Parathyroid adenoma (tissue), 2 donors: Measurements from ENCODE around the gene HS6ST3.
"Not testable (repeated sequence)": the region's sequence is repeated elsewhere in the genome, so short reads cannot be mapped to it uniquely, and the experiment has no call there.

Source experiments
- H2AFZ ChIP-seq: fragments of 300-600 bp; sonication (generic); one replicate; pipeline ENCODE4 v1.7.0; 2017; ENCODE audit warnings: antibody characterized with exemption, mild to moderate bottlenecking
- H3K27ac ChIP-seq: fragments of 300-600 bp; sonication (generic); one replicate; pipeline ENCODE4 v1.7.0; 2017
- H3K27me3 ChIP-seq: fragments of 300-600 bp; sonication (generic); one replicate; pipeline ENCODE4 v1.7.0; 2017; ENCODE audit warnings: low read length; ENCODE audit not compliant: control insufficient read depth, insufficient read depth
- H3K36me3 ChIP-seq: fragments of 300-600 bp; sonication (generic); one replicate; pipeline ENCODE4 v1.7.0; 2017; ENCODE audit warnings: low read length; ENCODE audit not compliant: control insufficient read depth, insufficient read depth
- H3K4me1 ChIP-seq: fragments of 300-600 bp; sonication (generic); one replicate; pipeline ENCODE4 v1.7.0; 2017; ENCODE audit warnings: control low read depth
- H3K4me2 ChIP-seq: fragments of 300-600 bp; sonication (generic); one replicate; pipeline ENCODE4 v1.7.0; 2017; ENCODE audit warnings: low read length
- H3K4me3 ChIP-seq: fragments of 300-600 bp; sonication (generic); one replicate; pipeline ENCODE4 v1.7.0; 2017; ENCODE audit warnings: low read depth, low read length
- H3K79me2 ChIP-seq: fragments of 300-600 bp; sonication (generic); one replicate; pipeline ENCODE4 v1.7.0; 2017; ENCODE audit warnings: control low read depth
- H3K9ac ChIP-seq: fragments of 300-600 bp; sonication (generic); one replicate; pipeline ENCODE4 v1.7.0; 2017; ENCODE audit warnings: mild to moderate bottlenecking
- H3K9me3 ChIP-seq: fragments of 300-600 bp; sonication (generic); one replicate; pipeline ENCODE4 v1.7.0; 2017; ENCODE audit warnings: low read length; ENCODE audit not compliant: control insufficient read depth
- TF ChIP-seq, protein P1 (sequence below): fragments of 300-600 bp; sonication (generic); IDR thresholded peaks from one replicate; pipeline ENCODE4 v1.7.0; 2017; ENCODE audit warnings: antibody characterized with exemption, mild to moderate bottlenecking
- donor health status: primary hyperparathyroidism.

The HS6ST3 gene

DNA sequence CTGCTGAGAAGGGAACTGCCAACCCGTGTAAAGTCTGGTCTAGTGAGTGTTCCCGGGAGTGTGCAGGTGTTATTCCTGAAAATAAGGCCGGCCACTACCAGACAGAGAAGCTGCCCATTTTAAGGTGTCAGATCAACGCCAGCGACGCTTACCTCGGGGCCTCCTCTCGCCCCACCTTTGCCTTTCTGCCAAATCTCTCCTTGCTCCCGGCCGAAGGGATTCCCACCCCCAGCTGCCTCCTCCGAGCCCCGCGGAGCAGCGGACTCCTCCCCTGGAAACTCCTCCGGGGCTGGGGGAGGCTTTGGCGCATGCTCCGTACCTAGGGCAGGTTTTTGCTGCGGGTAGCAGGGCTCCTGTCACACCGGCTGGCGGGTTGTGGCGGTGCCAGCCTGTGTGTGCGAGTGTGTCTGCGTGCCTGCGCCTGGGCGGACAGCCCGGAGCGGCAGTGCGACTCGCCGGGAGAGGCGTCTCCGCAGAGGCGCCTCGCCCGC is at the start of gene HS6ST3:
TSS of gene HS6ST3 (plus strand) at position 359 of the 491 bp plus-strand sequence.
- Histone ChIP-seq H3K4me3 (peak within 1 kb of the TSS; percentile 58), H2AFZ (peak within 1 kb of the TSS; percentile 72), H3K4me1 (no peaks in the 10 kb centered on the region), H3K36me3 (no peaks in the 10 kb centered on the region), H3K79me2 (no peaks in the 10 kb centered on the region), H3K27me3 (no peaks in the 10 kb centered on the region), H3K4me2 (peak within 1 kb of the TSS; percentile 96), H3K27ac (no peak within 1 kb of the TSS), H3K9ac (no peak within 1 kb of the TSS), H3K9me3 (no peaks in the 10 kb centered on the region)
- TF ChIP-seq, protein P1, sequence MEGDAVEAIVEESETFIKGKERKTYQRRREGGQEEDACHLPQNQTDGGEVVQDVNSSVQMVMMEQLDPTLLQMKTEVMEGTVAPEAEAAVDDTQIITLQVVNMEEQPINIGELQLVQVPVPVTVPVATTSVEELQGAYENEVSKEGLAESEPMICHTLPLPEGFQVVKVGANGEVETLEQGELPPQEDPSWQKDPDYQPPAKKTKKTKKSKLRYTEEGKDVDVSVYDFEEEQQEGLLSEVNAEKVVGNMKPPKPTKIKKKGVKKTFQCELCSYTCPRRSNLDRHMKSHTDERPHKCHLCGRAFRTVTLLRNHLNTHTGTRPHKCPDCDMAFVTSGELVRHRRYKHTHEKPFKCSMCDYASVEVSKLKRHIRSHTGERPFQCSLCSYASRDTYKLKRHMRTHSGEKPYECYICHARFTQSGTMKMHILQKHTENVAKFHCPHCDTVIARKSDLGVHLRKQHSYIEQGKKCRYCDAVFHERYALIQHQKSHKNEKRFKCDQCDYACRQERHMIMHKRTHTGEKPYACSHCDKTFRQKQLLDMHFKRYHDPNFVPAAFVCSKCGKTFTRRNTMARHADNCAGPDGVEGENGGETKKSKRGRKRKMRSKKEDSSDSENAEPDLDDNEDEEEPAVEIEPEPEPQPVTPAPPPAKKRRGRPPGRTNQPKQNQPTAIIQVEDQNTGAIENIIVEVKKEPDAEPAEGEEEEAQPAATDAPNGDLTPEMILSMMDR: no peak

DNA sequence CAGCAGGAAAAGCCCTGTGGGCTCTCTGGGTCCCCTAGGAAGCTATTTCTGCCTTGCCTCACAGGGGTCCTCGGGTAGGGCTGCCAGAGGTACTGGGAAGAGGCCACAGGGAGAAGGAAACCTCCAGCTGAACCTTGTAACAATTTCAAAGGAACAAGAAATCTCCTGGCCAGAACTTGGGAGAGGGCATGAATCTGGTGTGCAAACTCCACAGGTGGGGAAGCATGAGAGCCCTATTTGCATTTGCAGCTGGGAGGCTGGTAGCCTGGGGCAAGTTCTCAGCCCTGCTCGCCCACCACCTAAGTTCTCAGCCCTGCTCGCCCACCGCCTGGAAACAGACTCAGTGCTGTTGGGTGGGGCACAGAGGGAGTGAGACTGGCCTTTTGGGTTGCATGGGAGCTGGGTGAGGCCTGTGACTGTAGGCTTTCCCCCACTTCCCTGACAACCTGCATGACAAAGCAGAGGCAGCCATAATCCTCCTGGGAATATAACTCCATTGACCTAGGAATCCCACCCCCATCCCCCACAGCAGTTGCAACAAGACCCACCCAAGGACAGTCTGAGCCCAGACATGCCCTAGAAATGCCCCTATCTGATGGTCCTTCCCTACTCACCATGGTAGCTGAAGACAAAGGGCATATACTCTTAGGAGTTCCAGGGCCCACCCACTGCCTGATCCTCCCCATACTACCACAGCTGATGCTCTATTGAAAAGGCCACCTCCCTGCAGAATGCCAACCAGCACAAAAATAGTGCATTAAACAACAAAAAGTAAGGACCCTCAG is 48.4 kb upstream of the HS6ST3 start:
- Histone ChIP-seq H2AFZ (no peak overlapping the region), H3K4me2 (no peak overlapping the region), H3K79me2 (peaks cover 2% of the 10 kb centered on the region), H3K4me1 (no peaks in the 10 kb centered on the region), H3K9me3 (no peaks in the 10 kb centered on the region), H3K27me3 (no peaks in the 10 kb centered on the region), H3K36me3 (no peaks in the 10 kb centered on the region), H3K4me3 (no peak overlapping the region), H3K27ac (no peak overlapping the region), H3K9ac (no peak overlapping the region)
- TF ChIP-seq, protein P1: no peak

DNA sequence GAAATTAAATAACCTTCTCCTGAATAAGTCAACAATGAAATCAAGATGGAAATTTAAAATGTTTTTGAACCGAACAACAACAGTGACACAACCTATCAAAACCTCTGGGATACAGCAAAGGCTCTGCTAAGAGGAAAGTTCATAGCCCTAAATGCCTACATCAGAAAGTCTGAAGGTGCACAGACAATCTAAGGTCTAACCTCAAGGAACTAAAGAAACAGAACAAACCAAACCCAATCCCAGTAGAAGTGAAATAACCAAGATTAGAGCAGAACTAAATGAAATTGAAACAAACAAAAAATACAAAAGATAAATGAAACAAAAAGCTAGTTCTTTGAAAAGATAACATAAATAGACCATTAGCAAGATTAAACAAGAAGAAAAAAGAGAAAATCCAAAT is 45.7 kb upstream of the HS6ST3 start:
- H3K4me1 ChIP-seq: no peaks in the 10 kb centered on the region
- no peaks in the 10 kb centered on the region for H3K9me3 ChIP-seq
- TF ChIP-seq, protein P1: no peak
- H3K9ac ChIP-seq: no peak overlapping the region
- no peak overlapping the region for H3K27ac ChIP-seq
- H2AFZ ChIP-seq: no peak overlapping the region
- no peak overlapping the region for H3K4me2 ChIP-seq
- peaks cover 3% of the 10 kb centered on the region for H3K79me2 ChIP-seq
- no peaks in the 10 kb centered on the region for H3K36me3 ChIP-seq
- H3K27me3 ChIP-seq: no peaks in the 10 kb centered on the region
- no peak overlapping the region for H3K4me3 ChIP-seq

DNA sequence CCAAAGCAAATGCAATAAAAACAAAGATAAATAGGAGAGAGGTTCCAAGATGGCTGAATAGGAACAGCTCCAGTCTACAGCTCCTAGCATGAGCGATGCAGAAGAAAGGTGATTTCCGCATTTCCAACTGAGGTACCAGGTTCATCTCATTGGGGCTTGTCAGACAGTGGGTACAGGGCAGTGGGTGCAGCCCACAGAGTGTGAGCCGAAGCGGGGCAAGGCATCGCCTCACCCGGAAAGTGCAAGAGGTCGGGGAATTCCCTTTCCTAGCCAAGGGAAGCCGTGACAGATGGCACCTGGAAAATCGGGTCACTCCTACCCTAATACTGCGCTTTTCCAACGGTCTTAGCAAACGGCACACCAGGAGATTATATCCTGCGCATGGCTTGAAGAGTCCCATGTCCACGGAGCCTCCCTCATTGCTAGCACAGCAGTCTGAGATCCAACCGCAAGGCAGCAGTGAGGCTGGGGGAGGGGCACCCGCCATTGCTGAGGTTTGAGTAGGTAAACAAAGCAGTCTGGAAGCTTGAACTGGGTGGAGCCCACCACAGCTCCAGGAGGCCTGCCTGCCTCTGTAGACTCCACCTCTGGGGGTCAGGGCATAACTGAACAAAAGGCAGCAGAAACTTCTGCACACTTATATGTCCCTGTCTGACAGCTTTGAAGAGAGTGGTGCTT is 43.3 kb upstream of the HS6ST3 start:
- not testable (repeated sequence) for H3K9ac ChIP-seq, H3K4me3 ChIP-seq

DNA sequence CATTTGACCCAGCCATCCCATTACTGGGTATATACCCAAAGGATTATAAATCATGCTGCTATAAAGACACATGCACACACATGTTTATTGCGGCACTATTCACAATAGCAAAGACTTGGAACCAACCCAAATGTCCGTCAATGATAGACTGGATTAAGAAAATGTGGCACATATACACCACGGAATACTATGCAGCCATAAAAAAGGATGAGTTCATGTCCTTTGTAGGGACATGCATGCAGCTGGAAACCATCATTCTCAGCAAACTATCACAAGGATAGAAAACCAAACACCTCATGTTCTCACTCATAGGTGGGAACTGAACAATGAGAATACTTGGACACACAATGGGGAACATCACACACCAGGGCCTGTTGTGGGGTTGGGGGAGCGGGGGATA is 39.0 kb upstream of the HS6ST3 start:
- H3K36me3 ChIP-seq, H3K9ac ChIP-seq, H2AFZ ChIP-seq, H3K4me1 ChIP-seq, H3K27ac ChIP-seq, H3K27me3 ChIP-seq, H3K4me2 ChIP-seq, H3K79me2 ChIP-seq, H3K4me3 ChIP-seq, H3K9me3 ChIP-seq: not testable (repeated sequence)

More for the DNA sequence above, 43.3 kb upstream of the HS6ST3 start:
- not testable (repeated sequence) for H3K4me1 ChIP-seq, H2AFZ ChIP-seq, H3K4me2 ChIP-seq, H3K36me3 ChIP-seq, H3K9me3 ChIP-seq, H3K27ac ChIP-seq, H3K27me3 ChIP-seq, H3K79me2 ChIP-seq

DNA sequence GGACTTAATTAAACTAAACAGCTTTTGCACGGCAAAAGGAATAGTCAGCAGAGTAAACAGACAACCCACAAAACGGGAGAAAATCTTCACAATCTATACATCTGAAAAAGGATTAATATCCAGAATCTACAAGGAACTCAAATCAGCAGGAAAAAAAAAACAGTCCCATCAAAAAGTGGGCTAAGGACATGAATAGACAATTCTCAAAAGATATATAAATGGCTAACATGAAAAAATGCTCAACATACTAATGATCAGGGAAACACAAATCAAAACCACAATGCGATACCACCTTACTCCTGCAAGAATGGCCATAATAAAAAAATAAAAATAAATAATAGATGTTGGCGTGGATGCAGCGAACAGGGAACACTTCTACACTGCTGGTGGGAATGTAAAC is 38.4 kb upstream of the HS6ST3 start:
- H3K4me2 ChIP-seq, H3K79me2 ChIP-seq, H3K36me3 ChIP-seq, H3K9me3 ChIP-seq, H2AFZ ChIP-seq, H3K9ac ChIP-seq, H3K4me1 ChIP-seq, H3K27ac ChIP-seq, H3K27me3 ChIP-seq, H3K4me3 ChIP-seq: not testable (repeated sequence)

DNA sequence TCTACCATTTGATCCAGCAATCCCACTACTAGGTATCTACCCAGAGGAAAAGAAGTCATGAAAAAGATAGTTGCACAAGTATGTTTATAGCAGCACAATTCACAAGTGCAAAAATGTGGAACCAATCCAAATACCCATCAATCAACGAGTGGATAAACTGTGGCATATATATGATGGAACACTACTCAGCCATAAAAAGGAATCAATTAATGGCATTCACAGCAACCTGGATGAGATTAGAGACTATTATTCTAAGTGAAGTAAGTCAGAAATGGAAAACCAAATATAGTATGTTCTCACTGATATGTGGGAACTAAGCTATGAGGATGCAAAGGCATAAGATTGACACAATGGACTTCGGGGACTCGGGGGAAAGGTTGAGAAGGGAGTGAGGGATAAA is 38.0 kb upstream of the HS6ST3 start:
- H3K27ac ChIP-seq: not testable (repeated sequence)

More for the DNA sequence above, 38.0 kb upstream of the HS6ST3 start:
- H3K9me3 ChIP-seq, H3K79me2 ChIP-seq, H2AFZ ChIP-seq, H3K4me3 ChIP-seq, H3K9ac ChIP-seq, H3K4me2 ChIP-seq, H3K27me3 ChIP-seq, H3K4me1 ChIP-seq, H3K36me3 ChIP-seq: not testable (repeated sequence)
